ENCODE measurements around the gene LAMC1.

The LAMC1 gene

GRCh38 chr1:183106746-183107145 lies 83.5 kb downstream of the LAMC1 start:
- Histone ChIP-seq H3K27ac (no peak overlapping the region), H3K4me1 (peaks cover 0 to 72% (median 21%) of the 10 kb centered on the region in 4 donors), H3K9me3 (no peaks in the 10 kb centered on the region), H3K4me3 (no peak overlapping the region), H3K27me3 (no peaks in the 10 kb centered on the region), H3K36me3 (peaks cover 15 to 42% (median 16%) of the 10 kb centered on the region in 3 donors)
- intact Hi-C loops (cut with DNase I; ENCODE audit: low total_unique reads), result loop anchor here (10.0 kb wide), 1 partner anchor 142 kb away; no protein-coding TSS in a partner anchor
- DNase-seq, result no peak
- TF ChIP-seq, protein P1, sequence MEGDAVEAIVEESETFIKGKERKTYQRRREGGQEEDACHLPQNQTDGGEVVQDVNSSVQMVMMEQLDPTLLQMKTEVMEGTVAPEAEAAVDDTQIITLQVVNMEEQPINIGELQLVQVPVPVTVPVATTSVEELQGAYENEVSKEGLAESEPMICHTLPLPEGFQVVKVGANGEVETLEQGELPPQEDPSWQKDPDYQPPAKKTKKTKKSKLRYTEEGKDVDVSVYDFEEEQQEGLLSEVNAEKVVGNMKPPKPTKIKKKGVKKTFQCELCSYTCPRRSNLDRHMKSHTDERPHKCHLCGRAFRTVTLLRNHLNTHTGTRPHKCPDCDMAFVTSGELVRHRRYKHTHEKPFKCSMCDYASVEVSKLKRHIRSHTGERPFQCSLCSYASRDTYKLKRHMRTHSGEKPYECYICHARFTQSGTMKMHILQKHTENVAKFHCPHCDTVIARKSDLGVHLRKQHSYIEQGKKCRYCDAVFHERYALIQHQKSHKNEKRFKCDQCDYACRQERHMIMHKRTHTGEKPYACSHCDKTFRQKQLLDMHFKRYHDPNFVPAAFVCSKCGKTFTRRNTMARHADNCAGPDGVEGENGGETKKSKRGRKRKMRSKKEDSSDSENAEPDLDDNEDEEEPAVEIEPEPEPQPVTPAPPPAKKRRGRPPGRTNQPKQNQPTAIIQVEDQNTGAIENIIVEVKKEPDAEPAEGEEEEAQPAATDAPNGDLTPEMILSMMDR (IDR thresholded peaks at IDR 0.05), result no peak

DNA sequence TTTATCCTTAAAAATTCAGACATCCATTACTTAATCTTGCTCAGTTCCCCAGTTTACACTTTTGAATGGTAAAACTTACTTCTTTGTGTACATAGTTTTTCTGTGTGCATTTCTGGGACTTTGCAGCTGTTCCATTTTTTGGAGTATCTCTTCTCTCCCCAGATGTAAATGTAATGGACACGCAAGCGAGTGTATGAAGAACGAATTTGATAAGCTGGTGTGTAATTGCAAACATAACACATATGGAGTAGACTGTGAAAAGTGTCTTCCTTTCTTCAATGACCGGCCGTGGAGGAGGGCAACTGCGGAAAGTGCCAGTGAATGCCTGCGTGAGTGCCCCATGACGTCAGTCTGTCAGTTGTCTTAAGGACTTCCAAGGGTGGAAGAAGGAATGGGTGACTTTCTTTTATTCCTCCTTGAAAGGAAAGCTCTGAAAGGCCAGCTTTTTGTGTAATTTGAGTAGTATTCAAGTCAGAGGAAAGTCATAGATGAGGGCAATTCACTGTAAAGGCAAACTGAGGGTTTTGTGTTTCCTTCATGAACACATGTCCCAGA lies 87.2 kb downstream of the LAMC1 start:
- intact Hi-C loops (cut with DNase I; ENCODE audit: low total_unique reads), result no loop called here
- H3K4me1 ChIP-seq, result peaks cover 0 to 44% (median 9%) of the 10 kb centered on the region in 4 donors
- no peaks in the 10 kb centered on the region for H3K9me3 ChIP-seq
- TF ChIP-seq, protein P1 (IDR thresholded peaks at IDR 0.05), result no peak
- no peak overlapping the region for H3K4me3 ChIP-seq
- no peak for DNase-seq
- no peaks in the 10 kb centered on the region for H3K27me3 ChIP-seq
- H3K27ac ChIP-seq, result no peak overlapping the region
- H3K36me3 ChIP-seq, result peaks cover 5 to 45% (median 16%) of the 10 kb centered on the region in 3 donors

DNA sequence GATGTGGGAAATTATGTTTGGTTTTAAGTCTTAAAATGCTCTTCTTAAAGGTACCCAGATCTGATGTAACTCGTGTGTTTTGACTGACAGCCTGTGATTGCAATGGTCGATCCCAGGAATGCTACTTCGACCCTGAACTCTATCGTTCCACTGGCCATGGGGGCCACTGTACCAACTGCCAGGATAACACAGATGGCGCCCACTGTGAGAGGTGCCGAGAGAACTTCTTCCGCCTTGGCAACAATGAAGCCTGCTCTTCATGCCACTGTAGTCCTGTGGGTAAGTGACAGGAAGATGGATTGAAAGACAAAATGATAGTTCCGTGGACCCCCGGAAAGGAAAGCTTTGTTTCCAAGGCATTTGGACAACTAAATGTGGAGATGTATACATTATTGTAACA lies 91.2 kb downstream of the LAMC1 start:
- Histone ChIP-seq H3K4me3 (no peak overlapping the region), H3K4me1 (peaks cover 0 to 11% (median 0%) of the 10 kb centered on the region in 4 donors), H3K9me3 (no peaks in the 10 kb centered on the region), H3K27me3 (no peaks in the 10 kb centered on the region), H3K27ac (no peak overlapping the region), H3K36me3 (peaks cover 43 to 76% (median 57%) of the 10 kb centered on the region in 3 donors)
- no peak for DNase-seq
- TF ChIP-seq, protein P1 (IDR thresholded peaks at IDR 0.05), result no peak
- intact Hi-C loops (cut with DNase I; ENCODE audit: low total_unique reads), result no loop called here

DNA sequence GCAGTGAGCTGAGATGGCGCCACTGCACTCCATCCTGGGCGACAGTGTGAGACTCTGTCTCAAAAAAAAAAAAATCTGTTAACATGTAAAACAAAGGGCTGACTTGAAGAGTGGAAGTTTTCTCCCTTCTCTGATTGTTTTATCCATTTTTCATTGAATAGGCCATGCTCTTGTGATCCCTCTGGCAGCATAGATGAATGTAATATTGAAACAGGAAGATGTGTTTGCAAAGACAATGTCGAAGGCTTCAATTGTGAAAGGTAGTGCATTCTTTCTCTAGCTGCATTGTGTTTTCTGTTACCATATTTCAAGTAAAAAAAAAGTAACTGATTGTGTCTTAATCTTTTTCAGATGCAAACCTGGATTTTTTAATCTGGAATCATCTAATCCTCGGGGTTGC lies 93.2 kb downstream of the LAMC1 start:
- Histone ChIP-seq H3K4me1 (no peaks in the 10 kb centered on the region), H3K27ac (no peak overlapping the region), H3K4me3 (no peak overlapping the region), H3K36me3 (peaks cover 44 to 81% (median 75%) of the 10 kb centered on the region in 3 donors), H3K27me3 (no peaks in the 10 kb centered on the region), H3K9me3 (no peaks in the 10 kb centered on the region)
- intact Hi-C loops (cut with DNase I; ENCODE audit: low total_unique reads), result no loop called here
- DNase-seq, result no peak
- TF ChIP-seq, protein P1 (IDR thresholded peaks at IDR 0.05), result no peak

DNA sequence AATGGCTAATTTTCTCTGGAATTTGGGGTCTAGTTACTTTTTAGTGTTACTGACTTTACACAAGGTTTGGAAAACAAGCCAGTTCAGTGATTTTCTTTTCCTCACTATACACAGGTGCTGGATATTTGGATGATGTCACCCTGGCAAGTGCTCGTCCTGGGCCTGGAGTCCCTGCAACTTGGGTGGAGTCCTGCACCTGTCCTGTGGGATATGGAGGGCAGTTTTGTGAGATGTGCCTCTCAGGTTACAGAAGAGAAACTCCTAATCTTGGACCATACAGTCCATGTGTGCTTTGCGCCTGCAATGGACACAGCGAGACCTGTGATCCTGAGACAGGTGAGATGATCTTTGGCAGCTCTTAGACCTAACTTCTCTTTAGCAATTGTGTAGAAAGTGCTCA lies 98.4 kb downstream of the LAMC1 start:
- Histone ChIP-seq H3K36me3 (peaks cover 83 to 99% (median 95%) of the 10 kb centered on the region in 3 donors), H3K27me3 (no peaks in the 10 kb centered on the region), H3K27ac (no peak overlapping the region), H3K4me3 (no peak overlapping the region), H3K9me3 (no peaks in the 10 kb centered on the region), H3K4me1 (no peaks in the 10 kb centered on the region)
- intact Hi-C loops (cut with DNase I; ENCODE audit: low total_unique reads), result no loop called here
- TF ChIP-seq, protein P1 (IDR thresholded peaks at IDR 0.05), result no peak
- DNase-seq, result no peak

Data from tibial artery (tissue), 4 donors.